Lung (tissue), 12 donors: ENCODE results near the gene FTSJ3. TPM values are rescaled to one million over a fixed set of nuclear protein-coding genes. Genes with fewer than 3 reads are reported as not detected.

Experiments
- ATAC-seq: fragments of 200-7000 bp; cut with Tn5 transposase; one replicate; pipeline ENCODE4 v1.9.1; 2020; ENCODE audit warnings: moderate number of reproducible peaks; ENCODE audit not compliant: insufficient read depth, low FRiP score
- DNase-seq, 3 donors: peaks; one replicate each; pipeline ENCODE4 v3.0.0-alpha.2; 2013 to 2017
- H3K27ac ChIP-seq, 2 donors: one replicate each; pipeline ENCODE4 v1.5.1; 2013; ENCODE audit warnings: mild to moderate bottlenecking in 2 of 2, moderate library complexity in 2 of 2, control low read depth in 1 of 2, inconsistent platforms in 1 of 2, low read depth in 1 of 2, low read length in 1 of 2
- H3K27me3 ChIP-seq, 3 donors: one replicate each; pipeline ENCODE4 v1.5.1; 2013; ENCODE audit warnings: low read length in 2 of 3; ENCODE audit not compliant: control insufficient read depth in 3 of 3, insufficient read depth in 3 of 3
- H3K36me3 ChIP-seq, 4 donors: one replicate each; pipeline ENCODE4 v1.5.1; 2013; ENCODE audit warnings: low read length in 4 of 4, mild to moderate bottlenecking in 1 of 4, moderate library complexity in 1 of 4; ENCODE audit not compliant: control insufficient read depth in 4 of 4, insufficient read depth in 4 of 4
- H3K4me1 ChIP-seq, 5 donors: one replicate each; pipeline ENCODE4 v1.5.1; 2013; ENCODE audit warnings: low read length in 5 of 5, mild to moderate bottlenecking in 2 of 5, moderate library complexity in 1 of 5; ENCODE audit not compliant: control insufficient read depth in 5 of 5, insufficient read depth in 5 of 5
- H3K4me3 ChIP-seq: one replicate; pipeline ENCODE4 v1.5.1; 2013; ENCODE audit warnings: mild to moderate bottlenecking, control low read depth, moderate library complexity
- H3K9ac ChIP-seq, 2 donors: one replicate each; pipeline ENCODE4 v1.5.1; 2013; ENCODE audit warnings: low read length in 2 of 2, control low read depth in 1 of 2; ENCODE audit not compliant: insufficient read depth in 1 of 2
- H3K9me3 ChIP-seq, 4 donors: one replicate each; pipeline ENCODE4 v1.5.1; 2013; ENCODE audit warnings: low read length in 3 of 4, mild to moderate bottlenecking in 1 of 4, moderate library complexity in 1 of 4; ENCODE audit not compliant: control insufficient read depth in 4 of 4, insufficient read depth in 3 of 4
- WGBS, 2 donors: extraction: QIAGEN DNeasy Blood & Tissue Kit; methylation state at CpG; one replicate each; pipeline ENCODE4 v1.1.7; 2013; 5-methylcytosine and 5-hydroxymethylcytosine counted together
- polyA plus RNA-seq, 2 donors: library from polyadenylated mRNA; stranded (reverse); fragments of 200-250 nt; gene quantifications; one replicate each; pipeline ENCODE4 v1.2.1, GENCODE V29; 2013
- total RNA-seq, 2 donors: library from RNA; depleted of rRNA in 1 of 2; stranded (reverse); fragments of >200 nt in 1 of 2; gene quantifications; one replicate each; pipeline ENCODE4 v1.2.1, GENCODE V29; 2014 to 2021
- TF ChIP-seq, protein P1 (sequence below): IDR thresholded peaks from 2 replicates; pipeline ENCODE4 v1.5.1; 2012; ENCODE audit warnings: mild to moderate bottlenecking; ENCODE audit errors: control extremely low read depth, extremely low read depth
- donor health status: control.
- donor health status: control.
- donor health status: Bipolar disorder and iron deficiency.
- donor health status: healthy.
- donor health status: DM: yes; HTN: yes; CAD: no.

FTSJ3 gene
- total and polyA plus RNA-seq, 4 donors = 15.4 to 39.8 (median 29.6) TPM

DNA sequence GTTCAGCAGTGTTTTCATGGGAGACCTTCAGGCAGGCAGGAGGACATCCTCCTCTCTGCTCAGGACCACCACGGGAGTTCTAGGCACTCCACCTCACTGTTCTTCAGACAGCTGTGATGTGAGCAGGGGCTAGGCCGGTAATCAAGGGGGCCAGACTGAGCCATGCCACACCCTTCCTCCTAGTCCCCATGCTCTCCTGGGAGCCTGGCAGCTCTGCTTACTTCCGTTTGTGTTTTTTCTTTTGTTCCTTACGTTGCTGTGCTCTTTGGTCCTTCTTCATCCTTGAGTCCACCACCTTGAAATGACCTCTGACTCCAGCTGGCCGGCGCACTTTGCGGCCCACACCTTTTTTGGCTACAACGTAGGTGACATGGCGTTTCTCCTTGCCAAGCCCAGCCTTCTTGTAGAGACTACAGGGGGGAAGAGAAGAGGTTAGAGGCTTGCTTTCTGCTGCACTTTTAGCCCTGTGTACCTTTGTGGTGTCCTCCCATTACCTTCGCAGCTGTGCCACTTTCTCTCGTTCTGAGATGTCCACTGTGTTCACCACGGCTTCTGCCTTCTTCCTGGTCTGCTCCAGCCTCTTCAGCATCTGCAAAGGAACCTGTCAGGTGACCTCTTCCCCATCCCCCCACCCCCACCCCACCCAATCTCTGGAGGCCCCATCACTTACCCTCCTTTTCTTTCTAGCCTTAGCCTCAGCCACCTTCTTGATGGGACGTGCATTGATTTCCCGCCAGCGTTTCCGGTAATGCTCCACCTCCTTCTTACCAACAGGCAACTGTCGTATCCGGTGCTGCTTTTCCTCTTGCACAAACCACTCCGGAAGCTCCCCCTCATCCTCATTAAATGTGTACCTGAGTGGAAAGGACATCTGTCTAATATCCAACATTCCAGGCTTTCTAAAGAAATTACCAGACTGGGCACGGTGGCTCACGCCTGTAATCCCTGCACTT lies 7.6 kb downstream of the FTSJ3 start:
- peaks cover 0 to 5% (median 0%) of the 10 kb centered on the region in 5 donors for H3K4me1 ChIP-seq
- H3K36me3 ChIP-seq = peaks cover 64 to 78% (median 73%) of the 10 kb centered on the region in 4 donors
- DNase-seq (no peak), ATAC-seq (no peak)
- peak overlapping the region in 1 of 2 donors; percentile 13 for H3K27ac ChIP-seq
- 59 to 71% methylated on average over 21 of the region's 21 CpGs for WGBS, 2 donors
- H3K4me3 ChIP-seq = no peak overlapping the region
- no peaks in the 10 kb centered on the region for H3K9me3 ChIP-seq
- H3K9ac ChIP-seq = no peak overlapping the region
- TF ChIP-seq, protein P1, sequence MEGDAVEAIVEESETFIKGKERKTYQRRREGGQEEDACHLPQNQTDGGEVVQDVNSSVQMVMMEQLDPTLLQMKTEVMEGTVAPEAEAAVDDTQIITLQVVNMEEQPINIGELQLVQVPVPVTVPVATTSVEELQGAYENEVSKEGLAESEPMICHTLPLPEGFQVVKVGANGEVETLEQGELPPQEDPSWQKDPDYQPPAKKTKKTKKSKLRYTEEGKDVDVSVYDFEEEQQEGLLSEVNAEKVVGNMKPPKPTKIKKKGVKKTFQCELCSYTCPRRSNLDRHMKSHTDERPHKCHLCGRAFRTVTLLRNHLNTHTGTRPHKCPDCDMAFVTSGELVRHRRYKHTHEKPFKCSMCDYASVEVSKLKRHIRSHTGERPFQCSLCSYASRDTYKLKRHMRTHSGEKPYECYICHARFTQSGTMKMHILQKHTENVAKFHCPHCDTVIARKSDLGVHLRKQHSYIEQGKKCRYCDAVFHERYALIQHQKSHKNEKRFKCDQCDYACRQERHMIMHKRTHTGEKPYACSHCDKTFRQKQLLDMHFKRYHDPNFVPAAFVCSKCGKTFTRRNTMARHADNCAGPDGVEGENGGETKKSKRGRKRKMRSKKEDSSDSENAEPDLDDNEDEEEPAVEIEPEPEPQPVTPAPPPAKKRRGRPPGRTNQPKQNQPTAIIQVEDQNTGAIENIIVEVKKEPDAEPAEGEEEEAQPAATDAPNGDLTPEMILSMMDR = no peak
- H3K27me3 ChIP-seq = no peaks in the 10 kb centered on the region

DNA sequence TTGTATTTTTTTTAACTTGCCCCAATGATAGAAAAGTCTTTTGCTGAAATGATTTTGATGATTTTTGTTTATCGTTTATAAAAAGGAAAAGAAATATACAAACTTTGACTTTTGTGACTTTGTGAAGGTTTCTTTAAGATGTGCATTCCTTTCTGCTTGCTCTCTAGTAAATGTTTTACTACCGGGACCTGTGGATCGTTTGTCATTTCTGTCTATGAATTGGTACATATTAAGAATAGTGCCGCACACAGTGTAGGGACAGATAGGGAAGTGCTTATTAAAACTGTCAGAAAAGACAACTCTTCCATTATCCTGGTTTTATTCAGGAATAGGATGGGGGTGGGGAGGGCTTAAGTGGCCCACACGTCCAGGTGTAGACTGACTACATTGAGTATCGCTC lies 8.3 kb downstream of the FTSJ3 start:
- no peak overlapping the region for H3K9ac ChIP-seq
- H3K27me3 ChIP-seq = no peaks in the 10 kb centered on the region
- WGBS, 2 donors = 71 to 75% methylated on average over 6 of the region's 6 CpGs
- no peak overlapping the region for H3K4me3 ChIP-seq
- ATAC-seq (no peak), DNase-seq (no peak)
- no peak overlapping the region for H3K27ac ChIP-seq
- peaks cover 60 to 74% (median 71%) of the 10 kb centered on the region in 4 donors for H3K36me3 ChIP-seq
- peaks cover 0 to 5% (median 0%) of the 10 kb centered on the region in 5 donors for H3K4me1 ChIP-seq
- no peaks in the 10 kb centered on the region for H3K9me3 ChIP-seq
- TF ChIP-seq, protein P1 = no peak

DNA sequence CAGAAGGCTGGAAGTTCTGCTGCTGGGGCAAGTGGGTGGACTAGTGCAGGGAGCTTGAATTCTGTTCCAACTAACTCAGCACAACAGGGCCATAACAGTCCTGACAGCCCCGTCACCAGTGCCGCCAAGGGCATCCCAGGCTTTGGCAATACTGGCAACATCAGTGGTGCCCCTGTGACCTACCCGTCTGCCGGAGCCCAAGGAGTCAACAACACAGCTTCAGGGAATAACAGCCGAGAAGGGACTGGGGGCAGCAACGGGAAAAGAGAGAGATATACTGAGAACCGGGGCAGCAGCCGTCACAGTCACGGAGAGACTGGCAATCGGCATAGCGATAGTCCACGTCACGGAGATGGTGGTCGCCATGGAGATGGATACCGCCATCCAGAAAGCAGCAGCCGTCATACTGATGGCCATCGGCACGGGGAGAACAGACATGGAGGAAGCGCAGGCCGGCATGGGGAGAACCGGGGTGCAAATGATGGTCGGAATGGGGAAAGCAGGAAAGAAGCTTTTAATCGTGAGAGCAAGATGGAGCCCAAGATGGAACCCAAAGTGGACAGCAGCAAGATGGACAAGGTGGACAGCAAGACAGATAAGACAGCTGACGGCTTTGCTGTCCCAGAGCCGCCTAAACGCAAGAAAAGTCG lies 9.6 kb downstream of the FTSJ3 start:
- no peak overlapping the region for H3K27ac ChIP-seq
- no peak overlapping the region for H3K9ac ChIP-seq
- WGBS, 2 donors = 96 to 97% methylated on average over 27 of the region's 27 CpGs
- no peaks in the 10 kb centered on the region for H3K9me3 ChIP-seq
- peaks cover 0 to 5% (median 0%) of the 10 kb centered on the region in 5 donors for H3K4me1 ChIP-seq
- no peaks in the 10 kb centered on the region for H3K27me3 ChIP-seq
- ATAC-seq = no peak
- TF ChIP-seq, protein P1 = no peak
- DNase-seq = no peak
- peaks cover 59 to 72% (median 66%) of the 10 kb centered on the region in 4 donors for H3K36me3 ChIP-seq
- no peak overlapping the region for H3K4me3 ChIP-seq
